SIG-M5 (cell line): ENCODE data around the gene TRABD.

ENCODE experiments used
- DNase-seq: peaks from one replicate; lab custom pipeline; 2025; lab: John Stamatoyannopoulos, UW

The TRABD gene

GRCh38 chr22:50175191-50175461 is 10.6 kb upstream of the TRABD start:
- DNase-seq, result no peak

GRCh38 chr22:50175921-50176849 is 9.5 kb upstream of the TRABD start:
- no peak for DNase-seq

GRCh38 chr22:50176850-50177536 is 8.7 kb upstream of the TRABD start:
- DNase-seq, result no peak

GRCh38 chr22:50177537-50178470 is 7.9 kb upstream of the TRABD start:
- no peak for DNase-seq

- DNase-seq, result no peak
Measured at GRCh38 chr22:50178471-50178864, 7.2 kb upstream of the TRABD start.

- DNase-seq, result no peak
Measured at GRCh38 chr22:50178871-50179869, 6.5 kb upstream of the TRABD start.

GRCh38 chr22:50179937-50180726 is 5.6 kb upstream of the TRABD start:
- no peak for DNase-seq

- no peak for DNase-seq
Measured at GRCh38 chr22:50180727-50181521, 4.8 kb upstream of the TRABD start.

- DNase-seq, result no peak
Measured at GRCh38 chr22:50182176-50183081, 3.3 kb upstream of the TRABD start.

- DNase-seq, result no peak
Measured at GRCh38 chr22:50183141-50183971, 2.4 kb upstream of the TRABD start.

GRCh38 chr22:50184004-50184901 is 1.5 kb upstream of the TRABD start:
- no peak for DNase-seq

- no peak for DNase-seq
Measured at GRCh38 chr22:50184902-50185374, 775 bp upstream of the TRABD start.

GRCh38 chr22:50186181-50186714 is 535 bp downstream of the TRABD start:
- DNase-seq, result no peak

- no peak for DNase-seq
Measured at GRCh38 chr22:50186761-50187523, 1.2 kb downstream of the TRABD start.

GRCh38 chr22:50188356-50188755 is 2.6 kb downstream of the TRABD start:
- no peak for DNase-seq
